Stimulated activated CD4-positive, alpha-beta T cell treated with anti-CD3 and anti-CD28 coated beads, Interleukin-2, amount 100 ng/mL, for 24 hours (primary cell): ENCODE results near the gene STK17B.
A peak's percentile ranks its signal among the peaks of the same experiment; 100 is the strongest.

ENCODE experiments used
- DNase-seq, 2 donors: peaks; one replicate each; pipeline ENCODE4 v3.0.0-alpha.2; 2020

Gene STK17B

DNA sequence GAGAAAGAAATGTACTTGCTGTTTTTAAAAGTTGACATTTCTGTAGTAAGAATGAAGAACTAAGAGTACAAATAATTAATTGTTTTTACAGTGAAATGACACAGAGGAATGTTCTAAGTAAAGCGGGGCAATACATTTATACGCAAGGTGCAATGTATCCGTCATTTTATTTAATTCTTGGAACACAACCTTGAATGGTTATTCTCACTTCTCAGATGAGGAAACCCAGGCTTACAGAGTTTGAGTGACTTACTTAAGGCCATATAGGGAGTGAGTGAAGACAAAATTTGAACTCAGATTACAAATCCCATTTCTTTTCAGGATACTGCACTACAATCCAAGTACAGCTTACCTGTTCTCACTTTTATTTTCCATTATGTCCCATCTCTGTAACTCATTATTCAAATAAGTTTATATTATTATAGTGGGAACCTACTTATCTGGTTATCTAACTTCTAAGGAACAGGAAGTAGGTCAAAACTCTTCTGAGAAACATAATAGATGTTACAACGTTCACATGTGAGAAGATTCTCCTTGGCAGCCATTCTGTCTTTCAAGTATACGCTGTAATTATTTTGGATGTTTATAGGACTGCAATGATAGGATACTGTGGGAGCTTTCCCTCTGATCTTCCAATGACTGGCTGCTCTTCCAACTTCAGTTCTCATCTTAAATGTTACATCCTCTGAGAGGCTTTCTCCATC, 12.3 kb upstream of the STK17B start:
- no peak for DNase-seq

GRCh38 chr2:196183172-196183473, 11.7 kb upstream of the STK17B start:
- DNase-seq = no peak

GRCh38 chr2:196182439-196183171, 11.2 kb upstream of the STK17B start:
- no peak for DNase-seq

DNA sequence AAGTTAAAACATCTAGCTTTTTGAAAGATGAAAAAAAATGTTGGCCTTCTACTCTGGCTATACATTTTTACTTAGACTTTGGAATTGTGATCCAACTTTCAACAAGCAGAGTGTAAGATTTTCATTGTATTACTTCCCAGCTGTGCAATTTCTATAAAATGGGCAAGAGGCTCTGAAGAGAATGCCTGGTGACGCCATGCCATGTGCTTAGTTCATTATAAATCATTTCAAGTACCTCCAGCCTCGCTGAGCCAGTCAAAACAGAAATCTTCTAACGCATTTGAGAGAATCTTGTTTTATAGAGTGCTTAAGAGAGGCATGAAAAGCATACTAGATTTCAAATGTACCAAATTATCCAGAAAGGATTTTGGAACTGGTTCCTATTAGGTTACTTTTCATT, 10.1 kb upstream of the STK17B start:
- DNase-seq = no peak

GRCh38 chr2:196177124-196177523, 5.7 kb upstream of the STK17B start:
- DNase-seq = no peak

- DNase-seq = peak; percentile 74 to 79
These were observed 4.9 kb upstream of the STK17B start for GRCh38 chr2:196176142-196176738.

- no peak for DNase-seq
These were observed 3.0 kb upstream of the STK17B start for GRCh38 chr2:196174404-196174803.

DNA sequence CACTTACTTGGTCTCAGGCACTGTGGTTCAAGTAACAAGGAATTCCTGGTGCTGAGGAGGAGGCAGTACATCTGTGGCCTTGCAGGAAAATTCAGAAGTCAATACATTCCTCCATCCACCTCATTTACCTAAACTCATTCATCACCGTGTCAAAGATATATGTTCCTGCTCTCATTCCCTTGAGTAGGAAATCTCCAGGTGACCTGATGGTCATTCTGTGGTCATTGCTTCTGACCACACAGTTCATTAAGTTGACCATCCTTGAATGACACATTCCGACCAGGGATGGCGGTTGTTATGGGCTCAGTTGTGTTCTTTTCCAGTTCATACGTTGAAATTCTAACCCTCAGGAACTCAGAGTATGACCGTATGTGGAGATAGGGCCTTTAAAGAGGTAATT, 2.1 kb upstream of the STK17B start:
- no peak for DNase-seq

DNA sequence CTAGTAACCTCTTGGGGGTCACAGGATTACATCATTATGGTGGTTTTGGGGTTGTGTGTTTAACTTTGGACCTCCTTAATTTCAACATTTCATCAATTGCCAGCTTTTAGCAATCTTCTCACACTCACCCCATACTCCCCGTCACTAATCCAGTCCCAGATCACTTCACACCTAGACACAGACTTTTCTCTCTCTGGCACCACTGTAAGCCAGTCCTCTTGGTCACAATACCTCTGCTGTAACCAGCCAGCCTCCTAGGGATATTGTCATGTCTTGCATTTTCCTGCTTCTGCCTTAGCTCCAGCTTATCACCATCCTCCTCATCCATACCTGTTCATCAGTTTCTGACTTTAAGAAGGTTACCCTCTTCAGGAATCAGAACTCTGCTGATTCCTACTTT, 1.6 kb upstream of the STK17B start:
- DNase-seq = no peak

DNA sequence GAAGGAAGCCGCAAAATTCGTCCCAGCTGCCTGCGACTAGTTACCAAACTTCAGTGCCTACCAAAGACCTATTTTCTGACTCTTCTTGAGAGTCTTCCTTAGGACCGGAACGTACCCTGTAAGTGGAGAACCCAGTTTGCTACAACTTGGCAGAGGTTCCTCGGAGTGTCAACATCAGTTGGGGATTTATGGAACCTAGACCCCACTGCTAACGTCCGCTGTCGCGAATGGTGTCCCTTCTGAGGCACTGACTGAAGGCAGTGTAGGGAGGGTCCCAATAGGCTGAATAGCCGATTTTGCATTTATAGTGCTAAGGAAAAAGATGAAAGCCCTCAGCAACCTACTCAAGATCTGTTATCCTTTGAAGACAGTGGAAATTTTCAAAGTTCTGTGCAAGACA, 568 bp upstream of the STK17B start:
- DNase-seq = no peak

- DNase-seq = peak; percentile 42 to 45
These were observed 651 bp downstream of the STK17B start for GRCh38 chr2:196170606-196171247.

- peak; percentile 53 to 54 for DNase-seq
These were observed 1.2 kb downstream of the STK17B start for GRCh38 chr2:196170213-196170605.

DNA sequence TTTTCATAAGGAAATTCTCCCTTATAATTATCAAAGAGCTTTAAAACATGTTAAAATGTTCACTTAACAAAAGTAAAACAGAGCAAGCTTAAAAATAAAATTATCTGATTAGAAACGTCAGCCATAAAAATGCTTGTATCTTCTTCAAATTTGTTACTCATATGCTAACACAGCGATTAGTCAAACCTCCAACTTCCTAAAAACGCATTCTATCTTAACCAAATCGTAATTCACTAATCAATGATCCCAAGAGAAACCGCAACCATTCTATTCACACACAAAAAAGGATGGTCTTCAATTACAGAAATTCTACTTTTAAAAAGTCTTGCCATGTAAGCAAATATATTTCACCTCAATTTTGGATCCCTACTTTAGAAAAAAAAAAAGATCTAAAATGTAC, 1.9 kb downstream of the STK17B start:
- DNase-seq = no peak

GRCh38 chr2:196168181-196168580, 3.2 kb downstream of the STK17B start:
- DNase-seq = no peak

DNA sequence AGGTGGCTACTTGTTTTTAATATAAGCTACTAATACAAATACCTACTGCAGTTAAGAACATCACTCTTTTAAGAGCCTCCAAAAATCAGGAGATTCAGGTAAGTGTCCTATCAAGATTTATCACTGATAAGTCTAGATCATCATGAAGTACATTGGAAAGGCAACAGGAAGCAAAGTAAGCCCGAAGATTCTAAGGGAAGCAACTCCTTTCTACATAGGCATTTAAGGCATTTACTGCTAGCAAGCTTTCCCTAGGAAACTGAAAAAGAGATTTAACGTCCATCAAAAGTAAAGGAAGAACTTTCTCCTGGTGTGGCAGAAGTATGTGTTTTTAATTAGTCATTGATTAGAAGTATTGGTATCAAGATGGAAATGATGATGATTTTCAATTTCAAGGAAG, 3.7 kb downstream of the STK17B start:
- DNase-seq = no peak

- DNase-seq = no peak
These were observed 4.5 kb downstream of the STK17B start for GRCh38 chr2:196166876-196167275.

GRCh38 chr2:196165016-196165415, 6.4 kb downstream of the STK17B start:
- no peak for DNase-seq

DNA sequence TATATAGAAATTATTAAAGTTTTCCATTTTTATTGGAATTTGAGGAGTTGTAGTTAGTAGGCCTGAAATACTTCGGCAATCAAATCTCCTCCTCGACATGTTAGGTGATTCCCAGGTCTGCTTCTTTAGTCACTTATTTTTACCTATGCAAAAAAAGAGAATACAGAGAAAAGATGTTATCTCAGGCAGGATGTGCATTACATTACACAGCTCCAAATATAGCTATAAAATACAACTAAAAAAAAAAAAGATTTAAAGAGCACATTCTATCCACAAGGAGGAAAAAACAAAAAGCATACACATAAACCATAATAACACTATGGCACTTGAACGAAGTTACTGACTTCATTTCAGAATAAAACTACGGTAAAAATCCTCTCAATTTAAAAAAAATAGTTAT, 8.1 kb downstream of the STK17B start:
- no peak for DNase-seq

DNA sequence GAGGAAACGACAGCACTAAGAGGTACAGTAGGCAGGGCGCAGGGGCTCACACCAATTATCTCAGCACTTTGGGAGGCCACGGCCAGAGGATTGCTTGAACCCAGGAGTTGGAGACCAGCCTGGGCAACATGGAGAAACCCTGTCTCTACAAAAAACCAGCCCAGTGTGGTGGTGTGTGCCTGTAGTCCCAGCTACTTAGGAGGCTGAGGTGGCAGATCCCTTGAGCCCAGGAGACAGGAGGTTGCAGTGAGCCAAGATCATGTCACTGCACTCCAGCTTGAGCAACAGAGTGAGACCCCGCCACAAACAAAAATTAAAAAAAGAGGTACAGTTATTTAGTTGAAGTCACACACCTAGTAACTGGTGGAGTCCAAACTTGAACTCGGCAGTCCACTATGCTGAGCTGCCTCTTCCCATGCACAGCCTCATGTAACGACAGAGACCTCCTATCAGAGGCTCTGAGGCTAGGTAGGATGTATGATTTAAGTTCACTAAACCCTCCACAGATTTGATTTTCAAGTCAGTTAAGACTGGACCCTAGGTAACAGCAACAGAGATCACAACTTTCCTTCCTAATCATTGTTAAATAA, 8.7 kb downstream of the STK17B start:
- no peak for DNase-seq

DNA sequence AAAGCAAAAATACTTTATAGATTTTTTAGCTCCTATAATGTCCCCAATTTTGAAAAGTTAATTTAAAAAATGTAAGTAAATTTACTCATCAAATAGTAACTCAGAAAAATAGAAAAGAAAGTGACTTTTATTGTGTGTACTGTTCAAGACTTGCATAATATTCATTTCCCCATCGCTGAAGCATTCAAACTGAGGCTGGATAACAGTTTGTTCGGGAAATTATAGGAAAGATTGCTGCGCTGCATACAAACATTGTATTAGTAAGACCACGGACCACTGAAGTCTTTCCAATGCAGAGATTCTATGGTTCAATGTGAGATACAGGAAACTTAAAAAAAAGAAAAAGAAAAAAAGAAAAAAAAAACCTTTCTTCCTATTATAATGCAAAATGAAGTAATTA, 10.4 kb downstream of the STK17B start:
- DNase-seq = no peak

DNA sequence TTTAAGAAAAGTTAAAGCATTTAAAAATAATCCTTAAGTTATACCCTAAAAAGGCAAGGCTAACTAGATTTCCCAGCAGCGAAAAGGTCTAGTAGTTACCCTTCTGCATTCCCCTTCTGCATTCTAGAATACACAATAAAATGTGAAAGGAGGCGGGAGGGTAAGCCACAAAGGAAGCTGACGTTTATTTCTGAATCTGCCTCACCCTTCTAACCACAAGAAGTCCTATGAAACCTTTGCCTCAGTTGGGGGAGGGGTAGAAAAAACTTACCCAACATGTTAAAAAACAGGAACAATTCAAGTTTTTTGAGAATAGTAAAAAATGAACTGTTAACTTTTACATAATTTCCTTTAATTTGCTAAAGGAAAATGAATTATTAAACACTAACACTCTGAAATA, 11.3 kb downstream of the STK17B start:
- peak in 1 of 2 donors; percentile 58 for DNase-seq

DNA sequence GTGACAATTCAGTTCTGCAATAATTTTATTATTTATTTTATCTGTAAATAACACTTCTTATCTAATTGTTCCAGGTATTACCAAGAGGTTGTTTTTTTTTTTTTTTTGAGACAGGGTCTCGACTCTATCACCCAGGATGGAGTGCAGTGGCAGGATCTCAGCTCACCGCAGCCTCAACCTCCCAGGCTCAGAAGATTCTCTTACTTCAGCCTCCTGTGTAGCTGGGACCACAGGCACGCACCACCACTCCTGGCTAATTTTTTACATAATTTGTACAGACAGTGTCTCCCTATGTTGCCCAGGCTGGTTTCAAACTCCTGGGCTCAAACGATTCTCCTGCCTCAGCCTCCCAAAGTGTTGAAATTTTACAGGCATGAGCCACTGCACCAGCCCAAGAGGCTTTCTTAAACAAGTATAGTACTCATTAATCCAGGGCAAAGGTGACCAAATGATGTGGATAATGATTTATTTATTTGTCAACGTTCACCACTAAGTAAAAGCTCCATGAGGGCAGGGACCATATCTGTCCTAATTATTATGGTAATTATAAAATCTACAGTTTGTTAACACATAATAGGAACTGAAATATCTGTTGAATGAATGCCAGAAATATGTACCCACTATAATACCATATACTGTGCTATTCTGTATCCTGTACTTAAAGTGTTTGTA, 12.0 kb downstream of the STK17B start:
- no peak for DNase-seq

- no peak for DNase-seq
These were observed 15.8 kb downstream of the STK17B start for GRCh38 chr2:196155575-196155974.
